Loucy (cell line): Measurements from ENCODE around the gene EMX2.

ENCODE experiments used
- CTCF ChIP-seq: fragments of 200-600 bp; sonication (generic); conservative IDR thresholded peaks from 2 replicates; pipeline ENCODE4 v1.5.1; 2014; ENCODE audit warnings: mild to moderate bottlenecking, antibody characterized with exemption, low read length
- EZH2phosphoT487 ChIP-seq: fragments of 200-600 bp; IDR thresholded peaks from 2 replicates; pipeline ENCODE4 v1.6.1; 2018; ENCODE audit warnings: antibody characterized with exemption, mild to moderate bottlenecking, moderate library complexity, borderline replicate concordance

- TF ChIP-seq CTCF (no peak), EZH2phosphoT487 (no peak)
These were observed 4.6 kb downstream of the EMX2 start for GRCh38 chr10:117547016-117547715.
